ENCODE measurements around the gene CDKL2. TPM values are rescaled to one million over a fixed set of nuclear protein-coding genes. Genes with fewer than 3 reads are reported as not detected.
"Not testable (repeated sequence)": the region's sequence is repeated elsewhere in the genome, so short reads cannot be mapped to it uniquely, and the experiment has no call there.

CDKL2 gene
- total RNA-seq, 1 experiment from 2014 or later: 5.7 TPM

DNA sequence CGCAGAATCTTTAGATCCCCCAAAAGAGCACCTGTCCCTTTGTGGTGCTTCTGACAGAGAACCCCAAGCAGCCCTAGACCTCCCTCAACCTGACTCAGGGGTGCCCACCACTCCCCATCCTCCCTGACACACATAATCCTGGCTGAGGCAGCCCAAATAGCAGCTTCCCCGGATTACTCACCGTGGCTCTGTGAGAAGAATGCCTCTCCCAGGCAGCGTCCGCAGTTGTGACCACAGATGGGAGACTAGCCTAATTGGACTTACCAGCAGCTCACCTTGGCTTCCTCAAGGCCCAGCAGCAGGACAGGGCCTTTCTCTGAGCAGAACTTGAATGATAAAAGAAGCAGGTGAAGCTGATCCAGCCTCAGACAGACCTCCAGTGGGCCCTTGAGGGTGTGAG, 84.8 kb downstream of the CDKL2 start:
- Histone ChIP-seq H3K4me1 (ENCODE audit: control insufficient read depth, insufficient read depth, low read length) (no peaks in the 10 kb centered on the region), H3K4me3 (ENCODE audit: low read depth in 2 of 2, low read length in 2 of 2) (no peak overlapping the region), H3K9me3 (ENCODE audit: control insufficient read depth, insufficient read depth, low read depth, low read length) (no peaks in the 10 kb centered on the region), H3K27ac (ENCODE audit: low read length) (no peak overlapping the region), H3K36me3 (ENCODE audit: control insufficient read depth, insufficient read depth, low read length) (no peaks in the 10 kb centered on the region), H3K27me3 (ENCODE audit: control insufficient read depth, insufficient read depth, low read length) (no peaks in the 10 kb centered on the region)
- no TSS peak for BruUV-seq (replicated peaks)
- POLR2A ChIA-PET: no interaction called here
- CTCF ChIA-PET: no interaction called here
- DNase-seq (ENCODE audit: low read depth, low spot score): no peak
- intact Hi-C loops (cut with micrococcal nuclease; ENCODE audit: unreplicated experiment) (no loop called here), in situ Hi-C loops (cut with HindIII; ENCODE audit: low pct_unique_long_range_greater_than_20kb, low sequenced_read_pairs) (no loop called here)
- TF ChIP-seq SIN3A (IDR thresholded peaks at IDR 0.05; ENCODE audit: borderline replicate concordance, insufficient read depth, low read depth, low read length): no peak
- TF ChIP-seq CTCF (IDR thresholded peaks at IDR 0.05): no peak
- no peak for ATAC-seq

- CTCF ChIA-PET: no interaction called here
- no peaks in the 10 kb centered on the region for H3K27me3 ChIP-seq (ENCODE audit: control insufficient read depth, insufficient read depth, low read length)
- H3K27ac ChIP-seq (ENCODE audit: low read length): no peak overlapping the region
- DNase-seq (ENCODE audit: low read depth, low spot score): no peak
- no peaks in the 10 kb centered on the region for H3K4me1 ChIP-seq (ENCODE audit: control insufficient read depth, insufficient read depth, low read length)
- H3K36me3 ChIP-seq (ENCODE audit: control insufficient read depth, insufficient read depth, low read length): no peaks in the 10 kb centered on the region
- no peak for ATAC-seq
- no peak for TF ChIP-seq REST (IDR thresholded peaks at IDR 0.05; ENCODE audit: insufficient read depth in 1 of 2, low read depth in 2 of 2, low read length in 1 of 2)
- no peak for TF ChIP-seq POLR2AphosphoS5 (IDR thresholded peaks at IDR 0.05; ENCODE audit: low read depth, low read length)
- TF ChIP-seq SIN3A (IDR thresholded peaks at IDR 0.05; ENCODE audit: borderline replicate concordance, insufficient read depth, low read depth, low read length): no peak
- no peak for TF ChIP-seq CTCF (IDR thresholded peaks at IDR 0.05)
- no peak for TF ChIP-seq TCF7L2 (IDR thresholded peaks at IDR 0.05; ENCODE audit: low read depth, low read length)
- in situ Hi-C loops (cut with HindIII; ENCODE audit: low pct_unique_long_range_greater_than_20kb, low sequenced_read_pairs): no loop called here
- BruUV-seq (replicated peaks): no TSS peak
- POLR2A ChIA-PET: no interaction called here
- no peaks in the 10 kb centered on the region for H3K9me3 ChIP-seq (ENCODE audit: control insufficient read depth, insufficient read depth, low read depth, low read length)
- H3K4me3 ChIP-seq (ENCODE audit: low read depth in 2 of 2, low read length in 2 of 2): no peak overlapping the region
- intact Hi-C loops (cut with micrococcal nuclease; ENCODE audit: unreplicated experiment): no loop called here
These were observed 85.5 kb downstream of the CDKL2 start for GRCh38 chr4:75544870-75545269.

- H3K36me3 ChIP-seq (ENCODE audit: control insufficient read depth, insufficient read depth, low read length); BruUV-seq (replicated peaks); H3K27me3 ChIP-seq (ENCODE audit: control insufficient read depth, insufficient read depth, low read length); intact Hi-C loops (cut with micrococcal nuclease; ENCODE audit: unreplicated experiment); POLR2A ChIA-PET; H3K9me3 ChIP-seq (ENCODE audit: control insufficient read depth, insufficient read depth, low read depth, low read length); DNase-seq (ENCODE audit: low read depth, low spot score); H3K4me1 ChIP-seq (ENCODE audit: control insufficient read depth, insufficient read depth, low read length); H3K4me3 ChIP-seq (ENCODE audit: low read depth in 2 of 2, low read length in 2 of 2); CTCF ChIA-PET; H3K27ac ChIP-seq (ENCODE audit: low read length); ATAC-seq; in situ Hi-C loops (cut with HindIII; ENCODE audit: low pct_unique_long_range_greater_than_20kb, low sequenced_read_pairs): not testable (repeated sequence)
These were observed 86.1 kb downstream of the CDKL2 start for GRCh38 chr4:75544220-75544619.
